ENCODE results near the gene CELA2A.

- TF ChIP-seq ZNF274 (IDR thresholded peaks at IDR 0.05; ENCODE audit: low read depth, low read length) (no peak), SUZ12 (IDR thresholded peaks at IDR 0.05; ENCODE audit: extremely low read depth, insufficient read depth, insufficient read length) (no peak)
Measured at GRCh38 chr1:15418806-15419515, 37.6 kb upstream of the CELA2A start.
